ENCODE measurements around the gene HDHD5. TPM values are rescaled to one million over a fixed set of nuclear protein-coding genes. Genes with fewer than 3 reads are reported as not detected.

HDHD5 gene
- total RNA-seq, 1 donor from 2014 or later: 44.7 TPM

DNA sequence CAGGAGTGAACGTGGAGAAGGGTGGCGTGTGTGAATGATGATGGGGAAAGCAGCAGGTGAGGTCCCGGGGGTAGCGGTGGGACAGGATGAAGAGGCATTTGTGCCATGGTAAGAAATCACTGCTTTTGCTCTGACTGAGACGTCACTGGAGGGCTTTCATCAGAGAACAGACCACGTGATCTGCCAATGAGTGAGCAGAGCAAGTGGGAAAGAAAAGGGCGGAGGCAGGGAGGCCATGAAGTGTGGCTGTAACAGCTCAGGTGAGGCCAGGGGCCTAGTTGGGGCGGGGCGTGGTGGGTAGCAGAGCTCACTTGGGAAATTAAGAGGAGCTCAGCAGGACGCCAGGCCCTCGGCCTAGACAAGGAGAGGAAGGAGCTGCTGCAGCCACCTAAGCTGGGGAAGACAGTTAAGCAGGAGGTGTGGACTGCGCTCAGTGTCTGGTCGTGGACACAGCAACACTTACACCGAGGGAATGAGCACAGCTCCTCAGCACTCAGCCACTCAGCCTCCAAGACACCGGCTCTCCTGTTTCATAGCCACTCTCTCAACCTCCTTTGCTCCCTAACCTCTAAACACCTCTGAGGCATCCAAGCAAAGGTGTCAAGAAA, 23.8 kb downstream of the HDHD5 start:
- Histone ChIP-seq H3K4me3 (ENCODE audit: low read depth, low read length) (no peak overlapping the region), H3K36me3 (ENCODE audit: control insufficient read depth, insufficient read depth, low read length) (no peaks in the 10 kb centered on the region), H3K27me3 (ENCODE audit: control insufficient read depth, insufficient read depth, low read length) (no peaks in the 10 kb centered on the region)
- TF ChIP-seq, protein P1, sequence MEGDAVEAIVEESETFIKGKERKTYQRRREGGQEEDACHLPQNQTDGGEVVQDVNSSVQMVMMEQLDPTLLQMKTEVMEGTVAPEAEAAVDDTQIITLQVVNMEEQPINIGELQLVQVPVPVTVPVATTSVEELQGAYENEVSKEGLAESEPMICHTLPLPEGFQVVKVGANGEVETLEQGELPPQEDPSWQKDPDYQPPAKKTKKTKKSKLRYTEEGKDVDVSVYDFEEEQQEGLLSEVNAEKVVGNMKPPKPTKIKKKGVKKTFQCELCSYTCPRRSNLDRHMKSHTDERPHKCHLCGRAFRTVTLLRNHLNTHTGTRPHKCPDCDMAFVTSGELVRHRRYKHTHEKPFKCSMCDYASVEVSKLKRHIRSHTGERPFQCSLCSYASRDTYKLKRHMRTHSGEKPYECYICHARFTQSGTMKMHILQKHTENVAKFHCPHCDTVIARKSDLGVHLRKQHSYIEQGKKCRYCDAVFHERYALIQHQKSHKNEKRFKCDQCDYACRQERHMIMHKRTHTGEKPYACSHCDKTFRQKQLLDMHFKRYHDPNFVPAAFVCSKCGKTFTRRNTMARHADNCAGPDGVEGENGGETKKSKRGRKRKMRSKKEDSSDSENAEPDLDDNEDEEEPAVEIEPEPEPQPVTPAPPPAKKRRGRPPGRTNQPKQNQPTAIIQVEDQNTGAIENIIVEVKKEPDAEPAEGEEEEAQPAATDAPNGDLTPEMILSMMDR (IDR thresholded peaks at IDR 0.05; ENCODE audit: insufficient read depth, low read length, poor library complexity, severe bottlenecking): no peak
- no peak for DNase-seq (ENCODE audit: low read depth)

DNA sequence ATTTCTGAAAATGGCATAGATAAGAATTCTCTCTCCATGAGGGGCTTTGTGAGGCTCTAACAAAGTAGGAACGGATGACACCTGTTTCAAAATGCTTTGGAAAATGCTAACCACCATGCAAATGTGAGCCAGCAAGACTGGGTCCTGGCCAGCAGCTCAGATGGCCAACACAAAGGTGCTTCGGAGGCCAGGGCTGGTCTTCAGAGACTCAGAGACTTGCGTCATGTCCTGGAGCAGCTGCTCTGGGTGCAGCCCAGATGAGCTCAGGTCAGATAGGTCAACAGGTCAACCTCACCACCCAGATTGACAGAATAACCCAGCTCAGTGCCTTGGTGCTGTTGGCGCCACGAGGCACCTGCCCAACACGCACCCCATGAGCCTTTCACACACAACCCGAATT, 25.9 kb downstream of the HDHD5 start:
- Histone ChIP-seq H3K27me3 (ENCODE audit: control insufficient read depth, insufficient read depth, low read length) (no peaks in the 10 kb centered on the region), H3K36me3 (ENCODE audit: control insufficient read depth, insufficient read depth, low read length) (no peaks in the 10 kb centered on the region), H3K4me3 (ENCODE audit: low read depth, low read length) (no peak overlapping the region)
- no peak for DNase-seq (ENCODE audit: low read depth)
- TF ChIP-seq, protein P1 (IDR thresholded peaks at IDR 0.05; ENCODE audit: insufficient read depth, low read length, poor library complexity, severe bottlenecking): no peak

DNA sequence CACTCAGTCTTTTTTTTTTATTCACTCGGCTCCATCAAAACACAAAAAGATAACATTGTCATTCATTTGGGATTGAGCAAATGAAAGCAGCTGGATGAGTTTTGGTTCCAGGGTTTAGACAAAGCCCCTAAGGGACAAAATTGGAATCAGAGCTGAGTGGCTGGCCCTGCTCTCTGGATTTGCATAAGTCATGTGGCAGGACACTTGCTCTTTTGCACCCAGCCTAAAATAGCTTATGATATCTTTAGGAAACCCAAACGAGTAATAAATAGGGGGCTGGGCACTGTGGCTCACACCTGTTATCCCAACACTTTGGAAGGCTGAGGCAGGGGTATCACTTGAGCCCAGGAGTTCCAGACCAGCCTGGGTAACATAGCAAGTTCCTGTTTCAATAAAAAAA, 27.0 kb downstream of the HDHD5 start:
- H3K36me3 ChIP-seq (ENCODE audit: control insufficient read depth, insufficient read depth, low read length): no peaks in the 10 kb centered on the region
- TF ChIP-seq, protein P1 (IDR thresholded peaks at IDR 0.05; ENCODE audit: insufficient read depth, low read length, poor library complexity, severe bottlenecking): no peak
- H3K4me3 ChIP-seq (ENCODE audit: low read depth, low read length): no peak overlapping the region

DNA sequence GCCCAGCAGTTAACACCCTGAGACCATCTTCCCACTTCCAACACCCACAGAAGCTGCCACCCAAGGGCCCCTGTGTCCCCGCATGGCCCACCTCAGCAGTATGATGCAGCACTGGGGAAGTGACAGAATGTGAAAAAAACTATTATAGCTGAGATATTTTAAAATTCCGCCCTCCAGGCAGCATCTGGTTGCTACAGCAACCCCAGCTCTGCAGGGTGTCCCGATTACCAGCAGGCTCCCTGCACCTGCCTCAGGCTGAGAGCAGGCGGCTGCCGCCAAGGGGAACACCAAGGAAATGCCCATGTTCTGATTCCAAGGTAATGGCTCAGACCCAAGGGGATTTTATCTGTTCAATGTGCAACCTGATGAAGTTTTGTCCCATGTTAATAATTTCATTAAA, 27.4 kb downstream of the HDHD5 start:
- DNase-seq (ENCODE audit: low read depth): no peak
- Histone ChIP-seq H3K36me3 (ENCODE audit: control insufficient read depth, insufficient read depth, low read length) (no peaks in the 10 kb centered on the region), H3K27me3 (ENCODE audit: control insufficient read depth, insufficient read depth, low read length) (no peaks in the 10 kb centered on the region), H3K4me3 (ENCODE audit: low read depth, low read length) (no peak overlapping the region)
- TF ChIP-seq, protein P1 (IDR thresholded peaks at IDR 0.05; ENCODE audit: insufficient read depth, low read length, poor library complexity, severe bottlenecking): no peak

More for the DNA sequence above, 27.0 kb downstream of the HDHD5 start:
- no peak for DNase-seq (ENCODE audit: low read depth)
- no peaks in the 10 kb centered on the region for H3K27me3 ChIP-seq (ENCODE audit: control insufficient read depth, insufficient read depth, low read length)

DNA sequence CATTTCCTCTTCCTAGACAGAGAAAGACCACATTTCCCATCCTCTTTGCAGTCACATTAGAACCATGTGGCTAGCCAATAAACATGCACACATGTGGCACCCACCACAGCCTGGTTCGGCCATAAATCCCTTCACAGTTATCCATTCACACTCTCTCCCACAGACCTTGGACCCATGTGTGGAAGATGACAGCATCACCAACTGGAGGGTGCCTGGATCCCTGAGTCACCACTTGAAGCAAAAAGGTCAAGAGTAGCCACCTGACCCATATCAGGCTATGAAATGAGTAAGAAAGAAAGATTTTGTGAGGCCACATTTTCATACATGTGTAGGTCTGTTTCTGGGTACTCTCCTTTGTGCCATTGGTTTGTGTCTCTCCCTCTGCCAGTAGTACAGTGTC, 28.9 kb downstream of the HDHD5 start:
- no peaks in the 10 kb centered on the region for H3K36me3 ChIP-seq (ENCODE audit: control insufficient read depth, insufficient read depth, low read length)
- TF ChIP-seq, protein P1 (IDR thresholded peaks at IDR 0.05; ENCODE audit: insufficient read depth, low read length, poor library complexity, severe bottlenecking): no peak
- no peaks in the 10 kb centered on the region for H3K27me3 ChIP-seq (ENCODE audit: control insufficient read depth, insufficient read depth, low read length)
- H3K4me3 ChIP-seq (ENCODE audit: low read depth, low read length): no peak overlapping the region
- no peak for DNase-seq (ENCODE audit: low read depth)
